ENCODE results near the gene SDR42E2. TPM values are rescaled to one million over a fixed set of nuclear protein-coding genes. Genes with fewer than 3 reads are reported as not detected.

SDR42E2 gene
- total RNA-seq, 1 experiment from 2014 or later = not detected

- intact Hi-C loops (cut with micrococcal nuclease; ENCODE audit: unreplicated experiment) = no loop called here
- H3K27me3 ChIP-seq (replicated peaks; ENCODE audit: insufficient read depth, low read depth, low read length, poor library complexity) = peaks cover 11% of the 10 kb centered on the region
- no TSS peak for BruUV-seq (replicated peaks)
Measured at GRCh38 chr16:22161401-22161800, 905 bp upstream of the SDR42E2 start.

GRCh38 chr16:22162656-22163009 is 327 bp downstream of the SDR42E2 start:
- no TSS peak for BruUV-seq (replicated peaks)
- TF ChIP-seq EZH2 (IDR thresholded peaks at IDR 0.05; ENCODE audit: borderline replicate concordance, low read depth, low read length, poor library complexity, severe bottlenecking) = no peak
- no peak for TF ChIP-seq CTCF (conservative IDR thresholded peaks at IDR 0.05; ENCODE audit: low read depth, low read length)
- POLR2A ChIA-PET (ENCODE audit: low non-redundant PET) = no interaction called here

More at GRCh38 chr16:22161401-22161800, 905 bp upstream of the SDR42E2 start:
- Histone ChIP-seq H3K36me3 (ENCODE audit: insufficient read depth, low read length, poor library complexity, severe bottlenecking) (no peaks in the 10 kb centered on the region), H3K4me3 (ENCODE audit: low read depth, low read length, poor library complexity, severe bottlenecking) (no peak overlapping the region), H3K4me1 (ENCODE audit: insufficient read depth, low read length, poor library complexity, severe bottlenecking) (no peaks in the 10 kb centered on the region), H3K27ac (ENCODE audit: low read depth, low read length, poor library complexity, severe bottlenecking) (no peak overlapping the region), H3K9me3 (ENCODE audit: low read depth, low read length, poor library complexity, severe bottlenecking) (no peaks in the 10 kb centered on the region)
- no peak for DNase-seq (ENCODE audit: low spot score)
- no peak for TF ChIP-seq EZH2 (IDR thresholded peaks at IDR 0.05; ENCODE audit: borderline replicate concordance, low read depth, low read length, poor library complexity, severe bottlenecking)
- TF ChIP-seq CTCF (conservative IDR thresholded peaks at IDR 0.05; ENCODE audit: low read depth, low read length) = no peak
- CTCF ChIA-PET = no interaction called here
- POLR2A ChIA-PET (ENCODE audit: low non-redundant PET) = no interaction called here

GRCh38 chr16:22163806-22164205 is 1.5 kb downstream of the SDR42E2 start:
- intact Hi-C loops (cut with micrococcal nuclease; ENCODE audit: unreplicated experiment) = no loop called here
- H3K27me3 ChIP-seq (replicated peaks; ENCODE audit: insufficient read depth, low read depth, low read length, poor library complexity) = peaks cover 11% of the 10 kb centered on the region
- CTCF ChIA-PET = no interaction called here
- no peak overlapping the region for H3K27ac ChIP-seq (ENCODE audit: low read depth, low read length, poor library complexity, severe bottlenecking)
- TF ChIP-seq CTCF (conservative IDR thresholded peaks at IDR 0.05; ENCODE audit: low read depth, low read length) (no peak), EZH2 (IDR thresholded peaks at IDR 0.05; ENCODE audit: borderline replicate concordance, low read depth, low read length, poor library complexity, severe bottlenecking) (no peak)
- BruUV-seq (replicated peaks) = no TSS peak
- no peaks in the 10 kb centered on the region for H3K36me3 ChIP-seq (ENCODE audit: insufficient read depth, low read length, poor library complexity, severe bottlenecking)
- POLR2A ChIA-PET (ENCODE audit: low non-redundant PET) = no interaction called here
- no peak overlapping the region for H3K4me3 ChIP-seq (ENCODE audit: low read depth, low read length, poor library complexity, severe bottlenecking)
- no peak for DNase-seq (ENCODE audit: low spot score)
- H3K4me1 ChIP-seq (ENCODE audit: insufficient read depth, low read length, poor library complexity, severe bottlenecking) = no peaks in the 10 kb centered on the region
- H3K9me3 ChIP-seq (ENCODE audit: low read depth, low read length, poor library complexity, severe bottlenecking) = no peaks in the 10 kb centered on the region

More at GRCh38 chr16:22162656-22163009, 327 bp downstream of the SDR42E2 start:
- DNase-seq (ENCODE audit: low spot score) = no peak
- CTCF ChIA-PET = no interaction called here
- Histone ChIP-seq H3K9me3 (ENCODE audit: low read depth, low read length, poor library complexity, severe bottlenecking) (no peaks in the 10 kb centered on the region), H3K36me3 (ENCODE audit: insufficient read depth, low read length, poor library complexity, severe bottlenecking) (no peaks in the 10 kb centered on the region), H3K4me1 (ENCODE audit: insufficient read depth, low read length, poor library complexity, severe bottlenecking) (no peaks in the 10 kb centered on the region), H3K4me3 (ENCODE audit: low read depth, low read length, poor library complexity, severe bottlenecking) (no peak overlapping the region), H3K27me3 (replicated peaks; ENCODE audit: insufficient read depth, low read depth, low read length, poor library complexity) (peaks cover 11% of the 10 kb centered on the region), H3K27ac (ENCODE audit: low read depth, low read length, poor library complexity, severe bottlenecking) (no peak overlapping the region)
- intact Hi-C loops (cut with micrococcal nuclease; ENCODE audit: unreplicated experiment) = no loop called here
